ENCODE measurements around the gene CENPT. TPM values are rescaled to one million over a fixed set of nuclear protein-coding genes. Genes with fewer than 3 reads are reported as not detected.
A peak's percentile ranks its signal among the peaks of the same experiment; 100 is the strongest.

CENPT gene
- total and polyA plus RNA-seq, 2 donors (not counting 1 experiment from before 2014, with no cell fraction given): 75.0 to 169 TPM

DNA sequence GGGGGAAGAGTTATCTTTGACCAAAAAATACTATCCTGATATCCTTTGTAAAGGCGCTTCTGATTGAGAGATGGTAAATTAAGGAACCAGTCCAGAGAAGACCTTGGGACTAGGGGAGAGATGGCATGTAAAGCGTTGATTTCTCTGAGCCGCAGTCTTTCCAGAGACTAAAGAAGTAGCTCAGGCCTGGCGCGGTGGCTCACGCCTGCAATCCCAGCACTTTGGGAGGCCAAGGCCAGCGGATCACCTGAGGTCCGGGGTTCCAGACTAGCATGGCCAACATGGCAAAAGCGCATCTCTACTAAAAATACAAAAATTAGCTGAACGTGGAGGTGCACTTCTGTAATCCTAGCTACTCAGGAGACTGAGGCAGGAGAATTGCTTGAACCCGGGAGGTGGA, 625 bp upstream of the CENPT start:
- intact Hi-C loops (cut with micrococcal nuclease): loop anchor here (10.0 kb wide), 1 partner anchor 1093 kb away; the partner anchor contains the start of gene DYNC1LI2
- Mint-ChIP-seq H3K4me1 (peaks cover 41% of the 10 kb centered on the region), H3K27me3 (no peaks in the 10 kb centered on the region), H3K27ac (no peak overlapping the region), H3K4me3 (peak overlapping the region; percentile 92), H3K9me3 (ENCODE audit: insufficient read depth) (no peaks in the 10 kb centered on the region)
- no peak overlapping the region for H2AFZ ChIP-seq (ENCODE audit: insufficient read depth, low read depth, low read length, poor library complexity, severe bottlenecking)
- TF ChIP-seq, protein P1, sequence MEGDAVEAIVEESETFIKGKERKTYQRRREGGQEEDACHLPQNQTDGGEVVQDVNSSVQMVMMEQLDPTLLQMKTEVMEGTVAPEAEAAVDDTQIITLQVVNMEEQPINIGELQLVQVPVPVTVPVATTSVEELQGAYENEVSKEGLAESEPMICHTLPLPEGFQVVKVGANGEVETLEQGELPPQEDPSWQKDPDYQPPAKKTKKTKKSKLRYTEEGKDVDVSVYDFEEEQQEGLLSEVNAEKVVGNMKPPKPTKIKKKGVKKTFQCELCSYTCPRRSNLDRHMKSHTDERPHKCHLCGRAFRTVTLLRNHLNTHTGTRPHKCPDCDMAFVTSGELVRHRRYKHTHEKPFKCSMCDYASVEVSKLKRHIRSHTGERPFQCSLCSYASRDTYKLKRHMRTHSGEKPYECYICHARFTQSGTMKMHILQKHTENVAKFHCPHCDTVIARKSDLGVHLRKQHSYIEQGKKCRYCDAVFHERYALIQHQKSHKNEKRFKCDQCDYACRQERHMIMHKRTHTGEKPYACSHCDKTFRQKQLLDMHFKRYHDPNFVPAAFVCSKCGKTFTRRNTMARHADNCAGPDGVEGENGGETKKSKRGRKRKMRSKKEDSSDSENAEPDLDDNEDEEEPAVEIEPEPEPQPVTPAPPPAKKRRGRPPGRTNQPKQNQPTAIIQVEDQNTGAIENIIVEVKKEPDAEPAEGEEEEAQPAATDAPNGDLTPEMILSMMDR (IDR thresholded peaks at IDR 0.05): no peak
- no peak for TF ChIP-seq EZH2 (IDR thresholded peaks at IDR 0.05; ENCODE audit: borderline replicate concordance, insufficient read depth, low read depth, low read length, poor library complexity, severe bottlenecking)
- peak overlapping the region in 2 of 5 experiments; percentile 85 to 86 for H3K4me3 ChIP-seq (ENCODE audit: control extremely low read depth in 1 of 5, extremely low read depth in 1 of 5, insufficient read depth in 1 of 5, low read depth in 2 of 5, low read length in 4 of 5)
- ChIA-PET CTCF (interaction anchor here (0.9 to 1.8 kb wide), 3 partner anchors 32 to 382 kb away, joined by 3 to 7 read pairs (median 4); no protein-coding TSS in a partner anchor), POLR2A (interaction anchor here (0.6 to 0.7 kb wide), 2 partner anchors 8 to 428 kb away, joined by 3 to 4 read pairs; no protein-coding TSS in a partner anchor)
- H3K9me3 ChIP-seq (ENCODE audit: control extremely low read depth in 1 of 3, control insufficient read depth in 2 of 3, insufficient read depth in 1 of 3, low read length in 2 of 3): no peaks in the 10 kb centered on the region
- H3K4me1 ChIP-seq (ENCODE audit: control insufficient read depth in 2 of 2, insufficient read depth in 2 of 2, low read length in 2 of 2): peaks cover 35 to 44% of the 10 kb centered on the region in 2 donors
- H3K36me3 ChIP-seq (replicated peaks in 1 of 2; ENCODE audit: control extremely low read depth in 1 of 2, control insufficient read depth in 1 of 2, extremely low read depth in 1 of 2, insufficient read depth in 2 of 2, low read length in 1 of 2): no peaks in the 10 kb centered on the region
- ATAC-seq (ENCODE audit: low read depth) (no peak), DNase-seq (no peak)
- no peak overlapping the region for H3K27ac ChIP-seq (ENCODE audit: low read length in 2 of 2)
- WGBS (ENCODE audit: insufficient coverage): 98% methylated on average over 9 of the region's 11 CpGs
- peak overlapping the region; percentile 85 for H3K9ac ChIP-seq (ENCODE audit: low read length)
- H4K20me1 ChIP-seq (ENCODE audit: control insufficient read depth, insufficient read depth, low read length, poor library complexity, severe bottlenecking): peaks cover 44% of the 10 kb centered on the region
- peaks cover 82% of the 10 kb centered on the region for H3K79me2 ChIP-seq (ENCODE audit: control insufficient read depth, insufficient read depth, low read length)
- no peaks in the 10 kb centered on the region for H3K27me3 ChIP-seq (replicated peaks in 1 of 4; ENCODE audit: control extremely low read depth in 1 of 4, control insufficient read depth in 3 of 4, insufficient read depth in 4 of 4, low read length in 3 of 4)
- H3K4me2 ChIP-seq (replicated peaks; ENCODE audit: low read depth, low read length, poor library complexity, severe bottlenecking): peak overlapping the region; percentile 97
